ENCODE data around the gene TIGAR. TPM values are rescaled to one million over a fixed set of nuclear protein-coding genes. Genes with fewer than 3 reads are reported as not detected.

TIGAR gene
- total and polyA plus RNA-seq, 4 donors: 0.56 to 3.3 (median 2.0) TPM

- no peaks in the 10 kb centered on the region for H3K27me3 ChIP-seq (ENCODE audit: control insufficient read depth in 4 of 4, insufficient read depth in 4 of 4, low read length in 3 of 4)
- no peak overlapping the region for H3K27ac ChIP-seq (ENCODE audit: low read depth in 1 of 2, low read length in 2 of 2)
- no peak for DNase-seq (ENCODE audit: low spot score)
- peaks cover 0 to 10% (median 4%) of the 10 kb centered on the region in 4 donors for H3K4me1 ChIP-seq (ENCODE audit: control insufficient read depth in 4 of 4, insufficient read depth in 4 of 4, low read length in 3 of 4)
- H3K9ac ChIP-seq (ENCODE audit: low read depth in 1 of 2, low read length in 2 of 2): no peak overlapping the region
- TF ChIP-seq RXRA (IDR thresholded peaks at IDR 0.05) (no peak), FOXA2 (IDR thresholded peaks at IDR 0.05) (no peak), JUND (IDR thresholded peaks at IDR 0.05) (no peak), ATF3 (IDR thresholded peaks at IDR 0.05) (no peak), NR2F2 (IDR thresholded peaks at IDR 0.05) (no peak)
- WGBS: 76% methylated on average over 3 of the region's 3 CpGs
- H3K9me3 ChIP-seq (ENCODE audit: control insufficient read depth in 4 of 4, low read length in 3 of 4): no peaks in the 10 kb centered on the region
- no peaks in the 10 kb centered on the region for H3K36me3 ChIP-seq (ENCODE audit: control insufficient read depth in 4 of 4, insufficient read depth in 3 of 4, low read depth in 1 of 4, low read length in 3 of 4)
- no peak overlapping the region for H3K4me3 ChIP-seq (ENCODE audit: low read depth in 1 of 3, low read length in 3 of 3)
These were observed 5.0 kb downstream of the TIGAR start for GRCh38 chr12:4325966-4326365.

- Histone ChIP-seq H3K27ac (ENCODE audit: low read depth in 1 of 2, low read length in 2 of 2) (no peak overlapping the region), H3K27me3 (ENCODE audit: control insufficient read depth in 4 of 4, insufficient read depth in 4 of 4, low read length in 3 of 4) (no peaks in the 10 kb centered on the region), H3K36me3 (ENCODE audit: control insufficient read depth in 4 of 4, insufficient read depth in 3 of 4, low read depth in 1 of 4, low read length in 3 of 4) (no peaks in the 10 kb centered on the region), H3K4me1 (ENCODE audit: control insufficient read depth in 4 of 4, insufficient read depth in 4 of 4, low read length in 3 of 4) (peaks cover 0 to under 1% (median 0%) of the 10 kb centered on the region in 4 donors), H3K9me3 (ENCODE audit: control insufficient read depth in 4 of 4, low read length in 3 of 4) (no peaks in the 10 kb centered on the region), H3K4me3 (ENCODE audit: low read depth in 1 of 3, low read length in 3 of 3) (no peak overlapping the region), H3K9ac (ENCODE audit: low read depth in 1 of 2, low read length in 2 of 2) (no peak overlapping the region)
- DNase-seq (ENCODE audit: low spot score): no peak
- WGBS: 100% methylated on average over 2 of the region's 2 CpGs
- TF ChIP-seq JUND (IDR thresholded peaks at IDR 0.05) (no peak), FOXA1 (IDR thresholded peaks at IDR 0.05) (no peak), ZBTB33 (IDR thresholded peaks at IDR 0.05) (no peak), TAF1 (conservative IDR thresholded peaks at IDR 0.05) (no peak), RAD21 (IDR thresholded peaks at IDR 0.05) (no peak), RXRA (IDR thresholded peaks at IDR 0.05) (no peak), MAX (IDR thresholded peaks at IDR 0.05) (no peak), HNF4G (IDR thresholded peaks at IDR 0.05) (no peak), FOXA2 (IDR thresholded peaks at IDR 0.05) (no peak)
These were observed 6.3 kb downstream of the TIGAR start for GRCh38 chr12:4327293-4327692.

- TF ChIP-seq SP1 (IDR thresholded peaks at IDR 0.05) (no peak), RAD21 (IDR thresholded peaks at IDR 0.05) (no peak), RXRA (IDR thresholded peaks at IDR 0.05) (no peak), FOXA2 (IDR thresholded peaks at IDR 0.05) (no peak), MAX (IDR thresholded peaks at IDR 0.05) (no peak), HNF4G (IDR thresholded peaks at IDR 0.05) (no peak), CTCF (IDR thresholded peaks at IDR 0.05; ENCODE audit: low read depth, low read length, missing input control) (no peak), ATF3 (IDR thresholded peaks at IDR 0.05) (no peak), GABPA (IDR thresholded peaks at IDR 0.05 in 1 of 2, conservative IDR thresholded peaks at IDR 0.05 in 1 of 2) (no peak), TAF1 (conservative IDR thresholded peaks at IDR 0.05) (no peak), FOXA1 (IDR thresholded peaks at IDR 0.05) (no peak), REST (IDR thresholded peaks at IDR 0.05) (no peak), NR2F2 (IDR thresholded peaks at IDR 0.05) (no peak), ZBTB33 (IDR thresholded peaks at IDR 0.05) (no peak), JUND (IDR thresholded peaks at IDR 0.05) (no peak), HNF4A (conservative IDR thresholded peaks at IDR 0.05) (no peak)
- H3K27me3 ChIP-seq (ENCODE audit: control insufficient read depth in 4 of 4, insufficient read depth in 4 of 4, low read length in 3 of 4): no peaks in the 10 kb centered on the region
- H3K4me3 ChIP-seq (ENCODE audit: low read depth in 1 of 3, low read length in 3 of 3): no peak overlapping the region
- no peaks in the 10 kb centered on the region for H3K36me3 ChIP-seq (ENCODE audit: control insufficient read depth in 4 of 4, insufficient read depth in 3 of 4, low read depth in 1 of 4, low read length in 3 of 4)
- 99% methylated on average over 3 of the region's 3 CpGs for WGBS
- H3K9ac ChIP-seq (ENCODE audit: low read depth in 1 of 2, low read length in 2 of 2): no peak overlapping the region
- no peaks in the 10 kb centered on the region for H3K9me3 ChIP-seq (ENCODE audit: control insufficient read depth in 4 of 4, low read length in 3 of 4)
- DNase-seq (ENCODE audit: low spot score): no peak
- H3K27ac ChIP-seq (ENCODE audit: low read depth in 1 of 2, low read length in 2 of 2): no peak overlapping the region
- no peaks in the 10 kb centered on the region for H3K4me1 ChIP-seq (ENCODE audit: control insufficient read depth in 4 of 4, insufficient read depth in 4 of 4, low read length in 3 of 4)
These were observed 9.2 kb downstream of the TIGAR start for GRCh38 chr12:4330203-4330602.
